ENCODE data around the gene LRCH3.

DNA sequence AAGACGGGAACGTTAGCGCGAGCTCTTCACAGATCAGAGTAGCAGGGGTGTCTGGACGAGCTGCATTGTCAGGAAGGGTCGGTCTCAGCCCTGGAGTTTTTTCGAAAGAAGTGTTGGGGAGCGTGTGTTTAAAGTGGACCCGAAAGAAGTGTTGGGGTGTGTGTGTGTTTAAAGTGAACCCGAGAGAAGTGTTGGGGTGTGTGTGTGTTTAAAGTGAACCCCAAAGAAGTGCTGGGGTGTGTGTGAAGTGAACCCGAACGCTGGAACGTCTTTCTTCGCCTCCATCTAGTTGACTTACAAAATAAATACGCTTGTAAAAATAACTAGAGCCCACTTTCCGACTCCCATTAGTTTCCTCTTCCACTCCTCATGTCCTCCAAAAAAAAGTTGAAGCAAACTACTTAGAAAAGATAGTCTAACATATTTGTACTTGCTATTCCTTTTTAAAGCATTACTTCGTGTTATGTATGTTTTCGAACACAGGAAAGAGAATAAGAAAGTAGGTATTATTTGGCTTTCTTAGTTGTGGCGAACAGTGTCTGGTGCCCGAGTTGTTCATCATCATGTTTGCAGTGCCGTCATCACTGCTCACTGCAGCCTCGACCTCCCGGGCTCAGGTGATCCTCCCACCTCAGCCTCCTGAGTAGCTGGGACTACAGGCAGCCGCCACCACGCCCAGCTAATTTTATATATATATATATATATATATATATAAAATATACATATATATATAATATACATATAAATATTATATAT is 1.0 kb downstream of the LRCH3 start:
- TF ChIP-seq SIN3A (IDR thresholded peaks at IDR 0.05; ENCODE audit: borderline replicate concordance, insufficient read depth, low read depth, low read length), result no peak
- TF ChIP-seq, protein P1, sequence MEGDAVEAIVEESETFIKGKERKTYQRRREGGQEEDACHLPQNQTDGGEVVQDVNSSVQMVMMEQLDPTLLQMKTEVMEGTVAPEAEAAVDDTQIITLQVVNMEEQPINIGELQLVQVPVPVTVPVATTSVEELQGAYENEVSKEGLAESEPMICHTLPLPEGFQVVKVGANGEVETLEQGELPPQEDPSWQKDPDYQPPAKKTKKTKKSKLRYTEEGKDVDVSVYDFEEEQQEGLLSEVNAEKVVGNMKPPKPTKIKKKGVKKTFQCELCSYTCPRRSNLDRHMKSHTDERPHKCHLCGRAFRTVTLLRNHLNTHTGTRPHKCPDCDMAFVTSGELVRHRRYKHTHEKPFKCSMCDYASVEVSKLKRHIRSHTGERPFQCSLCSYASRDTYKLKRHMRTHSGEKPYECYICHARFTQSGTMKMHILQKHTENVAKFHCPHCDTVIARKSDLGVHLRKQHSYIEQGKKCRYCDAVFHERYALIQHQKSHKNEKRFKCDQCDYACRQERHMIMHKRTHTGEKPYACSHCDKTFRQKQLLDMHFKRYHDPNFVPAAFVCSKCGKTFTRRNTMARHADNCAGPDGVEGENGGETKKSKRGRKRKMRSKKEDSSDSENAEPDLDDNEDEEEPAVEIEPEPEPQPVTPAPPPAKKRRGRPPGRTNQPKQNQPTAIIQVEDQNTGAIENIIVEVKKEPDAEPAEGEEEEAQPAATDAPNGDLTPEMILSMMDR (IDR thresholded peaks at IDR 0.05), result no peak
- TF ChIP-seq POLR2AphosphoS5 (IDR thresholded peaks at IDR 0.05; ENCODE audit: low read depth, low read length), result no peak
- TF ChIP-seq, protein P2, sequence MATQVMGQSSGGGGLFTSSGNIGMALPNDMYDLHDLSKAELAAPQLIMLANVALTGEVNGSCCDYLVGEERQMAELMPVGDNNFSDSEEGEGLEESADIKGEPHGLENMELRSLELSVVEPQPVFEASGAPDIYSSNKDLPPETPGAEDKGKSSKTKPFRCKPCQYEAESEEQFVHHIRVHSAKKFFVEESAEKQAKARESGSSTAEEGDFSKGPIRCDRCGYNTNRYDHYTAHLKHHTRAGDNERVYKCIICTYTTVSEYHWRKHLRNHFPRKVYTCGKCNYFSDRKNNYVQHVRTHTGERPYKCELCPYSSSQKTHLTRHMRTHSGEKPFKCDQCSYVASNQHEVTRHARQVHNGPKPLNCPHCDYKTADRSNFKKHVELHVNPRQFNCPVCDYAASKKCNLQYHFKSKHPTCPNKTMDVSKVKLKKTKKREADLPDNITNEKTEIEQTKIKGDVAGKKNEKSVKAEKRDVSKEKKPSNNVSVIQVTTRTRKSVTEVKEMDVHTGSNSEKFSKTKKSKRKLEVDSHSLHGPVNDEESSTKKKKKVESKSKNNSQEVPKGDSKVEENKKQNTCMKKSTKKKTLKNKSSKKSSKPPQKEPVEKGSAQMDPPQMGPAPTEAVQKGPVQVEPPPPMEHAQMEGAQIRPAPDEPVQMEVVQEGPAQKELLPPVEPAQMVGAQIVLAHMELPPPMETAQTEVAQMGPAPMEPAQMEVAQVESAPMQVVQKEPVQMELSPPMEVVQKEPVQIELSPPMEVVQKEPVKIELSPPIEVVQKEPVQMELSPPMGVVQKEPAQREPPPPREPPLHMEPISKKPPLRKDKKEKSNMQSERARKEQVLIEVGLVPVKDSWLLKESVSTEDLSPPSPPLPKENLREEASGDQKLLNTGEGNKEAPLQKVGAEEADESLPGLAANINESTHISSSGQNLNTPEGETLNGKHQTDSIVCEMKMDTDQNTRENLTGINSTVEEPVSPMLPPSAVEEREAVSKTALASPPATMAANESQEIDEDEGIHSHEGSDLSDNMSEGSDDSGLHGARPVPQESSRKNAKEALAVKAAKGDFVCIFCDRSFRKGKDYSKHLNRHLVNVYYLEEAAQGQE (IDR thresholded peaks at IDR 0.05; ENCODE audit: insufficient read depth in 1 of 2, low read depth in 2 of 2, low read length in 1 of 2), result no peak
- no peak for TF ChIP-seq TCF7L2 (IDR thresholded peaks at IDR 0.05; ENCODE audit: low read depth, low read length)
